ENCODE measurements around the gene RHBDF2.
A peak's percentile ranks its signal among the peaks of the same experiment; 100 is the strongest.

The RHBDF2 gene

DNA sequence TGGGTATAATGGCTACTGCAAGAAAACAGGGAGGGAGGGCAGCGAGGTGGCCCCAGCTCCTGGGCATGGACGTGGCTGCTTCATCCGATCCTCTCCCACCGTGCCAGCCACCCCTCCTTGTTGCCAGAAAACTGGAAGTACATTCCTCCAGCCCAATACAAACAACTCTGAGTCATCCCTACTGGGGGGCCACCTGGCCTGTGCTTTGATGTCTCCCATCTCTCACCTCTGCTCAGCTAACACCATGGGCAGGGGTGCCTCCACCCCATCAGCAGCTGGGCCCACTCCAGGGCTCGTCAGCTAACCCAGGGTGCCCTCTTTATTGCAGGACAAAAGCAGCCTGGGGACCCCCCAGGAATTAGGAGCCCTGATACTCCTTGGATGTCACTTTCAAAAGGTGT is 2.0 kb downstream of the RHBDF2 start:
- DNase-seq = no peak

DNA sequence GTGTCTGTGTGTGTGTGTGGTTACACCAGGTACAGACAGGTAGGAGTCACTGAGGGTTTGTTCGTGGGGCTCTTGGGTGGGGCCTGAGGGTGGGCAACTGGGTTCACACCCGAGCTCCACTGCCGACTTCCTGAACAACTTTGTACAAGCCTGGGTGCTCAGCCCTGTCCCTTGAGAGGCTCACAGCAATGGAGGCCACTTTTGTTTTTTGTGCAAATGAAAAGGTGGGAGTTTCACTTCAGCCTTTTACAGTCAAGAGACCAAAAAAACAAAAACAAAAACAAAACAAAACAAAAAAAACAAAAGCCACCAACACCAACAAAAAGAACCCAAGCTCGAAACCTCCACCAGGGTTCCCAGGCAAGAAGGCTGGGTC is 2.4 kb downstream of the RHBDF2 start:
- no peak for DNase-seq

DNA sequence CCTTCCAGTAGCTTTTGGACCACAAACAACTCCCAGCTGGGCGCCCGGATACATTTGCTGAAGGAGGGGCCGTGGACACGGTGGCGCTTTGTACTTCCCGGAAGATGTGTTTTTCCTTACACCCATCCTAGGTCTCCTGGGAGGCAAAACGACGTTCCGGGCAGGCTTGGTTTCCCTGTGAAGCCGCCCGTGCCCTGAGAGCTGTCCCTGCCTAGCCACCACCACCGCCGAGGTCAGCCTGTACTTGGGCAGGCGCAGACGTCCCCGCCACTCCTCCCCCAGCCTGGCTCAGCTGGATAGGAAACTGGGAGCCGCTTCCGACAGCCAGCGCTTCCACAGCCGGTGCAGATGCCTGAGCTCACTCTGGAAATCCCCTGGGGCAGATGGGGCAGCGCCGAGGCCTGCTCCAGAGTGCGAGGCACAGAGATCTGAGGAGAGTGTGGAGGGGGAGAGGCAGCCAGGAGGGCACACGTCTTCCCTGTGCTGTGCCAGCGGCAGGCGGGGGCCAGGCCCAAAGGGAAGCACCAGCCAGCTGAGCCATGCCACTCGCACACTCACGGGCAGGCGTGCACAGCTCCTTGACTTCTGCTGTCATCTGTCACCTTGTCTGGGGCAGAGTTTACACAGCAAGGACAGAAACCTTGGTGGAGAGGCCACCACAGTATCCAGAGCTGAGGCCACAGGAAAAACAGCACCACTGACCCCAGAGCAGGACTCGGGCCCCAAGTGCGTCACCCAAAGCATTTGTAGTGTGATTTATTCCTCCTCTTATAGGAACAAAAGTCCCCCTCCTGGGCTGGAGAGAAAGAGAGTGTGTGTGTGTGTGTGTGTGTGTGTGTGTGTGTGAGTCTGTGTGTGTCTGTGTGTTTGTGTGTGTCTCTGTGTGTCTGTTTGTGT is 3.0 kb downstream of the RHBDF2 start:
- no peak for DNase-seq

DNA sequence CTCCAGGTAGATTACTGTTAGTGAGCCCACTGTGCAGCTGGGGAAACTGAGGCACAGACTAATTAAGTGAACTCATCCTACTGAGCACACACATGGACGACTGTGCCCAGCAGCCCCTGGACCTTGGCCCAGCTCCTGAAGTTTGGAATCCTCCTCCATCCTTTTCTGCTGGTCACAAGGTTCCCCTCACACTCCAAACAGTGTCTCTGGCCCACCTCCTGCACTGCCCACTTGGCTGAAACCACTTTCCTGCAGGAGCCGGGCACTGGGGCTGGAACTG is 3.6 kb downstream of the RHBDF2 start:
- DNase-seq = no peak

DNA sequence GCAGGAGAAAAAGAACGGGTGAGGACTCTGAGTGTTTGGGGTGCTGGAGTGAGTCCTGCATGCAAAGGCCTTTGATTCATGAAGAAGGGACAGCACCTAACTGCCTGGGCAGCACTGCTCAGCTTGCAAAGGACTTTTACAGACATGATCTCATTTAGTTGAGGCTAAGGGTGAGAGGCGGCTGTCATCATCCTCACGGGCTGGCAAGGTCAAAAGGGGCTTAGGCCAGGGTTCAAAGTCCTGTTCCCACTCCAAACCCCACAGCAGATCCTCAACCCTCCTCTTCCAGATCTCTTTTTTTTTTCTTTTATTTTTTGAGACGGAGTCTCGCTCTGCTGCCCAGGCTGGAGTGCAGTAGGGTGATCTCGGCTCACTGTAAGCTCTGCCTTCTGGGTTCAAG is 4.8 kb downstream of the RHBDF2 start:
- DNase-seq = no peak

DNA sequence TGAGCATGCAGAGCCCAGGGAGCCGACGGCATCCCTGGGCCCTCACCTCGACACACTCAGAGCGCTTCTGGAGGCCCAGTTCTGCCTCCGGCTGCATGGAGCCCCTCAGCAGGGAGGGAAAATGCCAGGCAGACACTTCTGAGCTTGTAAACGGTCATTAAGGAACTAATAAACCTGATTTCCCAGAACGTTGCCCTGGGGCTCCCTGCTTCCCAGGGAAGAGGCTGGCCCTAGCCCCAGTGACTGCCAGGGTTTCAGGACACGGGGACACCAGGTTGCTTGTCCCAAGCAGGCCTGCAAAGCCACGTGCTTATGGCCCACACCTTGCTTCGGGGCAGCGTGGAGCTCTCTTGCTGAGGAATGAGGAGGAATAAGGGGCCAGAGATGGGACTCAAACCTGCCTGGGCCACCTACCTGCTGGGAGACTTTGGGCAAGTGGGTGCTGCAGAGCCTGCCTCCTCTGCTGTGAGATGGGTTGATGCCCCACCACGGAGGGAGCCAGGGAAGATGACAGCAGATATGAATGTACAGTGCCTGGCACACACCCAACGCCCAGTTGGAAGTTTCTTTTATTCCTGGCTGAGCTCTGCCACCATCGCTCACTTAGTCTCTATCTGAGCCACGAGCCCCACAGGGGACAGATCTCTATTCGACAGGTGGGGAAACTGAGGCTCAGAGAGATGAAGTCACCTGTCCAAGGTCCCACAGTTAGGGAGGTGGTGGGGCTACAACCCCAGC is 5.4 kb downstream of the RHBDF2 start:
- no peak for DNase-seq

DNA sequence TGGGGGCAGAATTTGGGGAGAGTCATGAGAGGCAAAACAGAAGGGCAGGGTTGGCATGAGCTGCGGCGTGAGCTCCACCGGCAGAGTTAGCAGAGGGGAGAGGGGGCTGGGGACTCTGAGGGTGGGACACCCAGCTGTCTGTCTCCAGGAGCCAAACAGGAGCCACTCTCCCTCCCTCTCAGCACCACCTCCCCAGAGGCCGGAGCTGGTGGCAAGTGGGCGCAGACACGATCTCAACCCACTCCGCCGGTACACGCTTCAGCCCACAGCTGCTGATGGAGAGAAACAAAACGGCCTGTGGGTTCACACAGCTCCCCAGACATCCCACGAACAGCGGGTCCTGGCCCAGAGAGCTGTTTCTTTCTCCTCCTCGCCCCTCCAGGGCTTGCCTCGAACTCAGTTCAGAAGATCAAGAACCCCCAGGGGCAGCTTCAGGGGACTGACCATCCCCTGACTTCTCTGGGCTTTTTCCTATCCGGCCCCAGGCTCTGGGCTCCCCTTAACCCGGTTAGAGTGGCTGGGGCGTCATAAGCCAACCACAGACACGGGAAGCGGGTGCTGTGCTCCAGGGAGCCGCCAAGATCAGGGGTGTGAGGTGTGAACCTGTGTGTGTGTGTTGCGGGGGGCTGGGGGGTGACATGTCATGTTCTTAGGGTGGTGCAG is 7.6 kb downstream of the RHBDF2 start:
- DNase-seq = peak; percentile 49

DNA sequence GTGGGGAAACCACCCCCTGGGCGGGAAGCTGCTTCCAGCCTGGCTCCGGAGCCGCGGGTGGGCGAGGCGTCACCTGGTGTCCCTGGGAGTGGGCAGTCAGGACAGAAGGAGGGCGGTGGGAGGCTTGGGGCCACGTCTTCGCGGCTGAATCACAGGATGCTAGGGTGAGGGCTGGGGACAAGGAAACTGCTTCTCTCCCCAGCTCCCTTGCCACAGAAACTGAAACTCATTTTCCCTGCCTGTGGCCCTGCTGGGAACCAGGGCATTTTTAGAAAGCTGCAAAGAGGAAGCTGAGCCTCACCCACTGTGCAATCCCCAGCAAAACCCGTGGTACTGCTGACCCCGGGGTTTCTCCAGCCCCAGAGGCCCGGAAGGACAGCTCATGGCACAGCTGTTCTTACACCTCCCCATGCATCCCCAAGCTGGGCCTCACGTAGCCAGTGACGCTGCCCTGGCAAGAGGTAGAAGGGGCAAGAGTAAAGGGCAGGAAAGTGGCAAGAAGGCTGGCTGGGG is 8.2 kb downstream of the RHBDF2 start:
- DNase-seq = peak; percentile 42

DNA sequence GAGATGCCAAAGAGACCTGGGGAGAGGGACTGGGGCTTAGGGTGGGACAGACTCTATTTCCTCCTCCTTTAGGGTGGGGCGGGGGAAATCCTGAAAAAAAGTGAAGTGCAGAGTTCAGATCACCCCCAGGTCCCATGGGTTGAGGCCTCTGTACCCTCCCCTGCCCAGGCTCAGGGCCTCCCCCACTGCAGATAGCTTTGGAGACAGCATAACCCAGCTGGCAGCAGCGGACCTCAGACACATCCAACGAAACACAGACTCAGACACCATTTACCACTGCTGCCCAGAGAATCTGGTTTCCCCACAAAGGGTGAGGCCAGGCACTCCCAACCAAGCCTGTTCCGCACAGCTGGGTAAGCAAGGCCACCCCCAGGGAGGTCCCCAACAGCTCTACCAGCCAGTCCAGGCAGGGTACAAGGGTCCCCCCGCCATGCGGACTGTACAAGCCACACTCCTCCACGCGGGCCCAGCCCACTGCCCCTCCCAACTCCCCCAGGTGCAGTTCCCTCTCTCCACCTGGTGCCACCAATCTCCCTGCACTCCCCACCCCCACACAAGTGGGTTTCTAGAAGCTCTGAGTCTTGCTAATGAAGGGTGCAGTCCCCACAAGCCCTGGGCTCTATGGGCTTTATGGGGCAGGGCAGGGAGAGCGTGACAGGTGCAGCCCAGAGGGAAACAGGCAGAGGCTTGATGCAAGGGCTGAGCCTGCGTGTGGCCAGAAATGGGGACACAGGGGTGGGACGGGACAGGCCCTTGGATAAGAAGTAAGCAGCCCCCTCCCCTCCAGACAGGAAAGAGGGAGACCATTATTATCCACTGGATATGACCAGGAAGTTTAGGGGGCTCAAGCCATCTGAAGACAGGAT is 8.9 kb downstream of the RHBDF2 start:
- DNase-seq = no peak

DNA sequence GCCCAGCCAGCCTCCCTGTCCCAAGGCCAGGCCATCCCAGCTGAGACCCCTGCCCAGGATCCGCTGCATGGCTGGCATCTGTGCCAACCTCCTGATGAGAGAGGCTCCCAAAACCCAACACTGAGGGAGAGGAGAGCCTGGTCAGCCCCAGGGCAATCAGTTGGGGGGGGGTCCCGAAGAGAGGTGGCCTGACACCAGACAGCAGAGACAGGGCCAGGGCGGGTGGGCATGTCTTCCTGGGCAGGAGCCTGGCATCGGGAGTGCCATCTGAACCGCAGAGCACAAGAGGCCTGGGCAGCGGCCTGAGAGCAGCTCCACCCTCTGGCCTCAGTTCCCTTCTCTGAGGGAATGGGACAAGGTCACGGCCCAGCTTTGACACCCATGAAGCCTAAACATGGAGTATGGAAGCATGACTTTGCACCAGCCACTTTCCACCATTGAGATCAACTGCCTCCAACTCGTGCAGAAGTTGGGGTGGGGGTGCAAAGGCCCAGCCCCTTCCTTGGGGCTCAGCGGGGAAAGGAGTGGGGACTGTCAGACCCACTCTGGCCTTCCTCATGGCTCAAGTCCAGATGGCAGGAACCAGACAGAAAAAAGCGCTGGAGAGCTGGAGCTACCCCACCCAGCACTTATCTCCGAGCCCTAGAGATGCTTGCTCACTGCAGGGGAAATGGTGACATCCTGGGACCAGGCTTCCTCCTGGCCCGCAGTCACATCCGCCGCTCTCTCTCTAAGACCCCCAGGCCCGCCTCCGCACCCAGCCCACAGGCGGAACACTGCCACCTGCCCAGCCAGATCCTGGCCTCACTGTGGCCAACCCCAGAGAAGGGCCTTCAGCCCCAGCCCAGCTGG is 9.7 kb downstream of the RHBDF2 start:
- DNase-seq = no peak

DNA sequence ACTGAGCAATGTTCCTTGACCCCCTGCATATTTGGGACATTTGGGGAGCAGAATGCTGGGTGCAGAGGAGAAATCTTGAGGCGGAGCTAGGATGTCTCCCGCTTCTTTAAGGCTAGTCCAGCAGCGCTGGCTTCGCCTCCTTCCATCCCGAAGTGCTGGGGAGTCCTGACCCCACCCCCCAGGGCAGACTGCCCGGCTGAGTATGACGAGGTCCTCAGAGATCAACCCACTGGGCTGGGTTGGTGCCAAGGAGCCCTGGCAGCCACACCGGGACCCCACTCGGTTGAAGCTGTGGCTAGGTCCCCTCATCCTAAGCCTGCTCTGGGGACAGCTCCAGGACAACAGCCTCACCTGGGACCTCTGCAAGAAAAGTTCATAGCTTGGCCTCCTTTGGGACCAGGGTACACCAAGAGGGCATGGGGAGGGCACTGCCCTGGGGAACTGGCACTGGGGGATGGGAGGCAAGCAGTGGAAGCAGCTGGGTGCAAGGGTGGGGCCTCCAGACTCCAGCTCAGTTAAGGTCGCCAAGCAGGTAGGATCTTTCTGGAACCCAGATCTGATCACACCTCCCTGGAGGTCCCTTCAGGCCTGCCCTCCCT is 11.0 kb downstream of the RHBDF2 start:
- no peak for DNase-seq

DNA sequence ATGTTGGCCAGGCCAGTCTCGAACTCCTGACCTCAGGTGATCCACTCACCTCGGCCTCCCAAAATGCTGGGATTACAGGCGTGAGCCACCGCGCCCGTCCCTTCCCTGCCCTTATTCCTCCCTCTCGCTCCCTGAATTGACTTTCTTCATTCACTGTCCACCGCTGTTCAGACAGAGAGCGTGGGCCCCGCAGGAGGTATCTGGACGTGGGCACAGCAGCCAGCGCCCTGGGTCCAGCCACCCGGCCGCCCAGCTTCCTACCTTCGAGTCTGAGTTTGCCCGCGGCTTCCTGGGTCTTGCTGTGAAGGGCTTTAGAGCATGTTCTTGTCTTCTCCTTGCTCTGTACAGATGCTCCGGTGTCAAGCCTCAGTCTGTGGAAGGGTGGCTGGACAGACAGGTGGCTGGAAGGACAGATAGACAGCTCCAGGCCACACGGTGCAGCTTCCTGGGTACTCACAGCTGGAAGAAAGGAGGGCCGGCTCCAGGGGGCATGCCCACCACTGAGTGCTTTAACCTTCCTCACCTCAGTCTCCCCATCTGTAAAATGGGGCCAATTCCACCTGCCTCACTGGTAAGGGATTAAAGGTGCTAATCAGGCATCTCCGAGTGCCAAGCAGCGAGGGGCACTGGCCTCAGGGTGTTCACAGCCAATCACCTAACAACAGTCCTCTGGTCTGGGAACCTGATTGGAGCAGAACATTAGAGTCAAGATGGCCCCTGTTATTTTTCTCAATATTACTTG is 13.6 kb downstream of the RHBDF2 start:
- no peak for DNase-seq

DNA sequence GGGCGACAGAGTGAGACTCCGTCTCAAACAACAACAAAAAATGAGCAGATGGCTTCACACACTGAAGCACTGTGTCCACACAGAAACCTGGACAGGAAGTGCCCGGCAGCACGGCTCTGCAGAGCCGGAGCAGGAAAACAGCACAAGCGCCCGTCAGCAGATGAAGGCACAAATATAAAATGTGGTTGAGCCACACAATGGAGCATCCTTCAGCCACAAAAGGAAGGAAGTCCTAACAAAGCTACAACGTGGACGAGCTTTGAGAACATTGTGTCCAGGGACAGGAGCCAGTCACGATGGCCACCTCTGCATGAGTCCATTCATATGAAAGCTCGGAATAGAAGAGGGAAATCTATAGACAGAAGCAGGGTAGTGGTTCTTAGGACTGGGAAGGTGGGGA is 15.7 kb downstream of the RHBDF2 start:
- DNase-seq = no peak

DNA sequence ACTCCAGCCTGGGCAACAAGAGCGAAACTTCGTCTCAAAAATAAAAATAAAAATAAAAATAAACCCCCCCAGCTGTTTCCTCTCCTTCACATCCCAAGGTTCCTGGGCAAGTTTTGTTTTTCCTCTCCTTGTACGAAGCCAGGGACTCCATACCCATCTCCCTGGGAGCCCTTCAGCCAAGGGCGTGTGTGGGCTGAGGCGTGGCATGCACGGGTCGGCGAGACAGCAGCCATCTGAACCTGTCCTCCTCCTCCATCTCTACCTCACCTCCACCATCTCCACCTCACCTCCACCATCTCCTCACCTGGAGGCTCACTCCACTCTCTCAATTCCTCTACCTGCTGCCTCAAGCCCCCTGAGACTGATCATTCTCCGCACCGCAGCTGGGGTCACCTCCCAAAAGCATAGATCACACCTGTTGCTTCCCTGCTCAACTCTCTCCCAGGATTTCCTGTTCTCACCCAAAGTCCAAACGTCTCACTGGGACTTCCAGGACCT is 16.9 kb downstream of the RHBDF2 start:
- no peak for DNase-seq

DNA sequence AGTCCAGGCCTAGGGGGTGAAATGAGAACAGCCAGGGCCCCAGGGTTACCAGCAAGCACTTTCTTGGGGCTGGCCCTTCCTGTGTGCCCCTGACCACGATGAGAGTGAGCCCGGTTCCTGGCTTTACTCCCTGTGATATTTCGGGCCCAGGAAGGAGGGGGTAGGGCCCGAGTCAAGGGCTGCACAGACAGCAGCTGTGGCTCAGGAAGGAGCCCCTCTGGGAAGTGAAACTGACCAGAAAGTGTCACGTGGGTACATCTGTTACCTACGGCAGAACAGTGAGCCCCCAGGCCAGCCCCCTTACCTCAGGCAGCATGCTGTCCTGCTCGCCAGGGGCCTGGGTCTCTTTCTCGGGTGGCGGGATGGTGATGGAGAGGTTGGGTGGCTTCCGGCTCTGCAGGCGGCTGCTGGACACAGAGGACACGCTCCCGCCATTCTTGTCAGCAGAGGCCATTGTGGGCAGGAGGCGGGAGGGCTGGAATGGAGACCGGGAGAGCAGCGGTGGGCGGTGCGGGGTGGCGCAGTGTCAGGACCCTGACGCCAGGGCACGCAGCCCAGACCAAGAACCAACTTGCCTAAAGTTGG is 20.1 kb downstream of the RHBDF2 start:
- no peak for DNase-seq

DNA sequence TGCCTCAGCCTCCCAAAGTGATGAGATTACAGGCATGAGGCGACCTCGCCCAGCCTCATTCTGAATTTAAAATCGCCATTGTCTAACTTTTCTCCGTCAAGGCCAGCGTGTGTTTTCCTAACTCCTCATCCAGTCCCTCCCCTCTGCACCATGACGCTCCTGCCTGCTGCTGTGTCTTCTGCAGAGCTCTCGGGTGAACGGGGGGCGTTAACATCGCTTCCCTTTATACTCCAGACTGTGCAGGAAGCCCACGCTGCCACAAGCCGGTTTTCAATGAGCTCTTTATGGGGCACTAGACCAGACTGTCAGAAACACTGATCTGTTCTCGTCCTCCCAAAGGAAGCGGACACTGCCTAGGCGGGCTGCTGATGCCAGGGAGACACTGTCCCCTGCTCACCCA is 20.6 kb downstream of the RHBDF2 start:
- DNase-seq = no peak

DNA sequence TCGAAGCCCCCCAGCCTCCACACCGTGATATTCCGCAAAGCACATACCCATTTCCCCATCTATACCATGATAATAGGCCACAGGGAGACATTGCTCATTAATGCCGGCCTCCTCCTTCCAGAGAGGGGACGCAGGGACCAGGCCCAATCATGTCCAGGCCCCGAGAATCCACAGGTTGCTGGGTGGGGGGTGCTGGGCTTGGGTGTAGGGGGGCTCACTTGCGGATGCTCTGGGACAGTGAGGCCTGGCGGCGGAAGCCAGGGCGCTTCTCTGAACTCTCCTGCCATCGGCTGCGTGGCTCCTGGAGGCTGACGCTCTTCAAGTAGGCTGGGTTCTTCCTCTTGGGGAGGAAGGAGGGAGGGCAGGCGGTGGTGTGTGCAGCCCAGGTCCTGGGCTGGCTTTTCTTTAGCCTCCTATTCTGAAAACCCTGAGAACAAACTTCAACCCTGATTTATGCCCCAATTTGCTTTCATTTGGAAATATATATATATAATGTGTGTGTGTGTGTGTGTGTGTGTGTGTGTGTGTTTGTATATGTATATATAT is 21.6 kb downstream of the RHBDF2 start:
- DNase-seq = no peak

DNA sequence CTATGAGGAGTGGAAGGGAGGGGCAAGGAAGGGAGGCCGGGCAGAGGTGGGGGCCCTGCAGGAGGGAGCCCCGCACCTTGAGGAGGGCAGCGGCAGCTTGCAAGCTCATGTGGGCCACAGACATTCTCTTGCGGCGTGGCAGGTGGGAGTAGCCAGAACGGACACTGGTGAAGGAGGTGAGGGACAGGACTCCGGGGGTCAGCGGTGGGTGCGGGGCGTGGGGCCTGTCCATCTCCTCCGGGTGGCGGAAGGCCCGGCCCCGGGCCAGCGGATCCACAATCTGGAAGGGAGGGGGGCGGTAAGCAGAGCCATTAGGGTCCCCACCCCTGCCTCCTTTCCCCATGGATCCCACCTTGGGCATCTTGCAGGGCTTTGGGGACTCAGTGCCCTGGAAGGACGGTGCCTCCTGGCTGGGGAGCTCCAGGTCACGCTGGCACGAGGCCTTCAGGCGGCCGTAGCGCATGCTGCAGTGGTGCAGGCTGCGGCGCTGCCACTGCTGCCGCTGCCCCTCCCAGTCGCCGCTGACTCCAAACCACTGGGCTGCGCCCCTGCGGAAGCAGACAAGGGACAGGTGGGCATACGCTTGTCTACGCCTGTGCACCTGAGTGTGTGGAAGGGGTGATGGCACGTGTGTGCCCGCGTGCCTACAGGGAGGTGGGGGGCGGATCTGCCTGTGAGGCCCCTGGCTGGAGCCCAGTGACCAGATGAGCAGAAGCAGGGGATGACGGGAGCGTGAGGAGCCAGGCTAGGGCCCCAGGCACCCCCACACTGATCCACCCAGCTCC is 22.3 kb downstream of the RHBDF2 start:
- no peak for DNase-seq

DNA sequence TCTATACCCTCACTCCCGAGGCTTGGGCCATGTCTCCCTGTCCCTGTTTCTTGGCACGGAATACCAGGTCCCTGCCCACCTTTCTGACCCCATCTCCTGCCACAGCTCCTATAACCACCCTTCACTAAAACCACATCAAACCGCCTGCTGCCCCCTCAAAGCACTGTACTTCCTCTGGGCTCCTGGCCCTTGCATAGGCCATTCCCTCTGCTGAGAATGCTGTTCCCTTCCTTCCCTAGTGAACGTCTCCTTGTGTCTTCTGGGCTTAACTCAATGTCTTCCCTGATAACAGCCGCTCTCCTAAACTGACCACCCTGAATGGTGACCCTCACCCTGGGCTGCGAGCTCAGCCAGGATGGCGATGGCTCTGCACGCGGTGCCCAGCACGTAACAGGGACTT is 23.1 kb downstream of the RHBDF2 start:
- no peak for DNase-seq

All from activated T-cell treated with anti-CD3 and anti-CD28 coated beads, Interleukin-2, amount 50 U/mL, for 1 hour (primary cell).